ENCODE data around the gene SLC25A43. TPM values are rescaled to one million over a fixed set of nuclear protein-coding genes. Genes with fewer than 3 reads are reported as not detected.
A peak's percentile ranks its signal among the peaks of the same experiment; 100 is the strongest.

Gene SLC25A43
- total and polyA plus RNA-seq, 4 donors, result 1.9 to 13.3 (median 4.8) TPM

DNA sequence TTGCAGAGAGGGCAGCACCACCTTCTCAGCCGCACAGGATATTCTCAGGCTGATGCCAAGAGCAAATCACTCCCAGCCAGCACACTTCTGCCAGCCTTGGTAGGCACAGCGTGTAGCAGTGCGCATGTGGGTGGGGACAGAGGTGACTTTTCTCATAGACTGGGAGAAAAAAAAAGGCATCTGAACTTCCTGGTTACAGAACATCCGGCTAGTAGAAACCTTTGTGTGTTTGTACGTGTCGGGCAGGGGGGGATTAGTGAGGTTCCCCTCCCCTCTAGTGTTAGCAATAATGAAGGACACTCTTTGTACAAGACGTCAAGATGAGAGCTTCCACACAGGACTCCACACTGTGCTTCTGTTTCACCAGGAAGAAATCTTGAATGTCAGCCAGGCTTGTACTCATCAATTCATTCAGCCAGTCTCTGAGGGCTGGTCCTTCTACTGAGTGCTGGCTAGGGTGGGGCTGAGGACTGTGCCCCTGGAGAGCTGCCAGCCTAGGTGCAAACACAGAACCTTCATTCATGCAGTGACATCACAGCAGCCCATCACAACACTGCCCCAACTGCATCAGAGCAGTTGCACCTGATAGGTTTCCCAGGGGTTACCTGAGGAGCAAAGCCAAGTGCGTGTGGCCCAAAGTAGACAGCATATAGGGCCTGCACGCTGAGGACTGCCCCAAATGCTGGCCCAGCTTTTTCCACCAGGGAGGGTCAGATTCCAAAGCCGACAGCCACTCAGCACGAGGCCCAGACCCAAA, 103.8 kb downstream of the SLC25A43 start:
- 61% methylated on average over 5 of the region's 11 CpGs for WGBS (ENCODE audit: insufficient coverage)
- no peaks in the 10 kb centered on the region for H3K36me3 ChIP-seq (ENCODE audit: control insufficient read depth, insufficient read depth, low read length)
- no peaks in the 10 kb centered on the region for H3K9me3 ChIP-seq (ENCODE audit: control insufficient read depth, insufficient read depth, low read length)
- H3K4me1 ChIP-seq (ENCODE audit: control insufficient read depth, insufficient read depth, low read length), result peaks cover 9% of the 10 kb centered on the region
- H3K27me3 ChIP-seq (ENCODE audit: control insufficient read depth, insufficient read depth, low read length), result no peaks in the 10 kb centered on the region
- H3K4me3 ChIP-seq (ENCODE audit: low read depth, low read length), result no peak overlapping the region
- peak in 3 of 6 donors; percentile 9 to 56 (median 41) for DNase-seq (ENCODE audit: low read depth in 4 of 6, low spot score in 6 of 6)
- no peak overlapping the region for H3K27ac ChIP-seq (ENCODE audit: low read depth, low read length)

DNA sequence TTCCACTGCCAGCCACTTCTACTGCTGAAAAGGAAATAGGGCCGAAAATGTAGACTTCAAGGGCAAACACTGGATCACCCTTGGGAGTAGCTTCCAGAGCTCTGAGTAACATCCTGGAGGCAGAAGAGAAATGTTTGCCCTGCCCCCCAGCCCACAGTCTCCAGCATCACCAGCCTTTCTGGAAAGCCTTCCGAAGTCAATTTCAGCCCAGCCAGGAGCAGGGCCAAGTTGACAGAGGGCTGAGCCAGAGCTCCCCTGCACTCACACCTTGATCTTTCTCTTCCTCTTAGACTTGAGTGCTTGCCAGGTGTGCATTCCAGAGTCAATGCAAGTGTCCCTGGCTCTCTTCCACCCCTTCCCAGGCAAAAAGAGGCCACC, 104.3 kb downstream of the SLC25A43 start:
- Histone ChIP-seq H3K9me3 (ENCODE audit: control insufficient read depth, insufficient read depth, low read length) (no peaks in the 10 kb centered on the region), H3K4me1 (ENCODE audit: control insufficient read depth, insufficient read depth, low read length) (peaks cover 9% of the 10 kb centered on the region), H3K4me3 (ENCODE audit: low read depth, low read length) (no peak overlapping the region), H3K36me3 (ENCODE audit: control insufficient read depth, insufficient read depth, low read length) (no peaks in the 10 kb centered on the region), H3K27me3 (ENCODE audit: control insufficient read depth, insufficient read depth, low read length) (no peaks in the 10 kb centered on the region), H3K27ac (ENCODE audit: low read depth, low read length) (no peak overlapping the region)
- DNase-seq (ENCODE audit: low read depth in 4 of 6, low spot score in 6 of 6), result no peak
- WGBS (ENCODE audit: insufficient coverage), result 75% methylated on average over 2 of the region's 2 CpGs

Small RNA genes within 50 kb of the gene (small RNA-seq; reads per million reads assigned to genes)
- gene RNU1-67P (ENCODE audit: low replicate concordance) (0.69 reads per million, percentile 68 among the genes with 10 or more reads in this experiment), gene RNY3P16 (ENCODE audit: low replicate concordance) (not detected)

Other genes with a start within 250 kb of the SLC25A43 start
- 100 to 1,000 TPM; 250 to 433 TPM for gene PGRMC1, start 163.1 kb upstream of the SLC25A43 start, total RNA-seq
- 100 to 1,000 TPM; 280 to 301 TPM for gene PGRMC1, start 163.1 kb upstream of the SLC25A43 start, polyA plus RNA-seq (ENCODE audit: insufficient read length in 2 of 2)
- 100 to 1,000 TPM; 116 to 126 TPM for gene SLC25A5, start 69.1 kb downstream of the SLC25A43 start, total RNA-seq
- gene SLC25A5, start 69.1 kb downstream of the SLC25A43 start, polyA plus RNA-seq (ENCODE audit: insufficient read length in 2 of 2), result 100 to 1,000 TPM; 274 to 275 TPM
- 10 to 100 TPM; 37.7 to 39.8 TPM for gene STEEP1, start 166.1 kb downstream of the SLC25A43 start, total RNA-seq
- 10 to 100 TPM; 27.8 to 32.9 TPM for gene STEEP1, start 166.1 kb downstream of the SLC25A43 start, polyA plus RNA-seq (ENCODE audit: insufficient read length in 2 of 2)
- 10 to 100 TPM; 44.0 to 46.6 TPM for gene UBE2A, start 175.2 kb downstream of the SLC25A43 start, total RNA-seq
- 10 to 100 TPM; 93.2 to 98.9 TPM for gene UBE2A, start 175.2 kb downstream of the SLC25A43 start, polyA plus RNA-seq (ENCODE audit: insufficient read length in 2 of 2)
- 10 to 100 TPM in 1 of 2 donors, 1 to 10 TPM in 1; 6.4 to 22.4 TPM for gene NKRF, start 207.1 kb downstream of the SLC25A43 start, total RNA-seq
- gene NKRF, start 207.1 kb downstream of the SLC25A43 start, polyA plus RNA-seq (ENCODE audit: insufficient read length in 2 of 2), result 10 to 100 TPM; 22.2 to 27.0 TPM